GM19324 (cell line): ENCODE data around the gene S100A13.
"Not testable (repeated sequence)": the region's sequence is repeated elsewhere in the genome, so short reads cannot be mapped to it uniquely, and the experiment has no call there.

Experiments used
- ATAC-seq: cut with Tn5 transposase; IDR thresholded peaks from one replicate; pipeline ENCODE4 v1.9.1; 2021; ENCODE audit warnings: mild to moderate bottlenecking, moderate library complexity; ENCODE audit not compliant: unreplicated experiment, low FRiP score

S100A13 gene

GRCh38 chr1:153609585-153609907 lies 17.8 kb downstream of the S100A13 start:
- ATAC-seq: no peak

GRCh38 chr1:153608742-153609584 lies 18.3 kb downstream of the S100A13 start:
- ATAC-seq: no peak

- no peak for ATAC-seq
These were observed 19.1 kb downstream of the S100A13 start for GRCh38 chr1:153608089-153608682.

- ATAC-seq: no peak
These were observed 19.9 kb downstream of the S100A13 start for GRCh38 chr1:153607381-153607780.

GRCh38 chr1:153606194-153606593 lies 21.1 kb downstream of the S100A13 start:
- ATAC-seq: no peak

- no peak for ATAC-seq
These were observed 24.6 kb downstream of the S100A13 start for GRCh38 chr1:153602749-153603148.

GRCh38 chr1:153599847-153600246 lies 27.5 kb downstream of the S100A13 start:
- no peak for ATAC-seq

- ATAC-seq: peak; percentile 93
These were observed 28.8 kb downstream of the S100A13 start for GRCh38 chr1:153598309-153599172.

GRCh38 chr1:153597206-153597605 lies 30.1 kb downstream of the S100A13 start:
- ATAC-seq: no peak

- no peak for ATAC-seq
These were observed 34.6 kb downstream of the S100A13 start for GRCh38 chr1:153592748-153593147.

GRCh38 chr1:153588482-153588881 lies 38.8 kb downstream of the S100A13 start:
- ATAC-seq: no peak

- not testable (repeated sequence) for ATAC-seq
These were observed 39.3 kb downstream of the S100A13 start for GRCh38 chr1:153588033-153588432.

- ATAC-seq: no peak
These were observed 40.0 kb downstream of the S100A13 start for GRCh38 chr1:153587314-153587713.

GRCh38 chr1:153586347-153586746 lies 41.0 kb downstream of the S100A13 start:
- no peak for ATAC-seq

GRCh38 chr1:153585006-153585405 lies 42.3 kb downstream of the S100A13 start:
- ATAC-seq: no peak

GRCh38 chr1:153583976-153584375 lies 43.3 kb downstream of the S100A13 start:
- ATAC-seq: no peak

- ATAC-seq: not testable (repeated sequence)
These were observed 43.8 kb downstream of the S100A13 start for GRCh38 chr1:153583514-153583913.

- ATAC-seq: not testable (repeated sequence)
These were observed 44.5 kb downstream of the S100A13 start for GRCh38 chr1:153582836-153583235.

- no peak for ATAC-seq
These were observed 48.4 kb downstream of the S100A13 start for GRCh38 chr1:153578936-153579335.

- ATAC-seq: no peak
These were observed 48.8 kb downstream of the S100A13 start for GRCh38 chr1:153578490-153578889.

GRCh38 chr1:153577624-153578051 lies 49.7 kb downstream of the S100A13 start:
- ATAC-seq: no peak
